GM12891 (cell line): ENCODE measurements around the gene PRMT7.

ENCODE experiments used
- PAX5 ChIP-seq: IDR thresholded peaks from 2 replicates; pipeline ENCODE4 v1.6.1; 2011; ENCODE audit warnings: low read length, moderate library complexity, mild to moderate bottlenecking; ENCODE audit not compliant: insufficient read depth, severe bottlenecking
- POLR2A ChIP-seq: IDR thresholded peaks from 2 replicates; pipeline ENCODE4 v1.6.1; 2011; ENCODE audit warnings: low read depth, low read length, control low read depth
- POLR2AphosphoS5 ChIP-seq: IDR thresholded peaks from 2 replicates; pipeline ENCODE4 v1.6.1; 2011; ENCODE audit warnings: low read depth, low read length, control low read depth
- POU2F2 ChIP-seq: IDR thresholded peaks from 2 replicates; pipeline ENCODE4 v1.6.1; 2011; ENCODE audit warnings: low read depth, mild to moderate bottlenecking, control low read depth, low read length, moderate library complexity
- SPI1 ChIP-seq: IDR thresholded peaks from 2 replicates; pipeline ENCODE4 v1.6.1; 2011; ENCODE audit warnings: low read depth, low read length, control low read depth
- TAF1 ChIP-seq: IDR thresholded peaks from 2 replicates; pipeline ENCODE4 v1.6.1; 2011; ENCODE audit warnings: low read depth, low read length, control low read depth

DNA sequence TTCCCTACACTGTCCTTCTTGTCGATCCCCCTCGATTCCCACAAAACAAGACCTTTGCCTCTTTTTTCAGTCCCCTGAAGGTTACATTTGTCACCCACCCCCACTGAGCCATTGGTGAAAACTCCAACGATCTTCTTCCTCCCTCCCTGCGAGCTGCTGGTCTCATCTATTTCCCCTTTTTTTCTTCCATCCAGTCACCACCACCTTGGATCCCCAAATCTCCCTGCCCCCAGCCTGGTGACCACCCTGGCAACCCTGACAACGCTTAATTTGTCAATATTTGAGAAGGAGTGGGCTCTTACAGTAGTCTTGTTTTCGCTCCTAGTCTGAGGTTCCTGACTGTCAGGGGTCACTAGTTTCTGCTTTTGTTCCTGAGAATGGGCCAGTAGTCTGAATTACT, 74.6 kb downstream of the PRMT7 start:
- TF ChIP-seq POLR2AphosphoS5 (no peak), TAF1 (no peak), PAX5 (no peak), POLR2A (no peak), POU2F2 (no peak), SPI1 (no peak)
